ENCODE measurements around the gene NKAIN2.

DNA sequence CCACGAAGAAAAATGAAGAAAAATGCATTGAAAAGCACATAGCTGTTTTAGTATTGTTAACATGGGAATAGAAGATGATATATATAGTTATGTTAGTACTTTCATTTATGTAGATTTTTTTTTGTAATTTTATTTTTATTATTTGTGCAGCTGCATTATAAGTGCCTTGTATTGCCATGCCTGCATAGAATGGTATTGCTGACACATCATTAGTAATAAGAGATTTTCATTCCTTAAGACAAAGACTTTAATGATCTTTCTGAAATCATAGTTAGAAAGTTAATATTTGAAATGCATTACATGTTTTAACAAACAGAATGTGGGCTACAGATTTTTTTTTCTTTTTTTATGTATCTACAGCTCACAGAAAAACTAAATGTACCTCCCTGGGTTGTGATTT is 506.5 kb downstream of the NKAIN2 start:
- TF ChIP-seq, protein P1, sequence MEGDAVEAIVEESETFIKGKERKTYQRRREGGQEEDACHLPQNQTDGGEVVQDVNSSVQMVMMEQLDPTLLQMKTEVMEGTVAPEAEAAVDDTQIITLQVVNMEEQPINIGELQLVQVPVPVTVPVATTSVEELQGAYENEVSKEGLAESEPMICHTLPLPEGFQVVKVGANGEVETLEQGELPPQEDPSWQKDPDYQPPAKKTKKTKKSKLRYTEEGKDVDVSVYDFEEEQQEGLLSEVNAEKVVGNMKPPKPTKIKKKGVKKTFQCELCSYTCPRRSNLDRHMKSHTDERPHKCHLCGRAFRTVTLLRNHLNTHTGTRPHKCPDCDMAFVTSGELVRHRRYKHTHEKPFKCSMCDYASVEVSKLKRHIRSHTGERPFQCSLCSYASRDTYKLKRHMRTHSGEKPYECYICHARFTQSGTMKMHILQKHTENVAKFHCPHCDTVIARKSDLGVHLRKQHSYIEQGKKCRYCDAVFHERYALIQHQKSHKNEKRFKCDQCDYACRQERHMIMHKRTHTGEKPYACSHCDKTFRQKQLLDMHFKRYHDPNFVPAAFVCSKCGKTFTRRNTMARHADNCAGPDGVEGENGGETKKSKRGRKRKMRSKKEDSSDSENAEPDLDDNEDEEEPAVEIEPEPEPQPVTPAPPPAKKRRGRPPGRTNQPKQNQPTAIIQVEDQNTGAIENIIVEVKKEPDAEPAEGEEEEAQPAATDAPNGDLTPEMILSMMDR (IDR thresholded peaks at IDR 0.05) = no peak
- no peak for TF ChIP-seq POLR2A (IDR thresholded peaks at IDR 0.05)
